PC-3 (cell line): ENCODE data around the gene EPHB2.

Source experiments
- CTCF ChIP-seq: fragments of 300-600 bp; sonication (generic); conservative IDR thresholded peaks from 2 replicates; pipeline ENCODE4 v1.5.1; 2017; ENCODE audit warnings: antibody characterized with exemption, low read depth, mild to moderate bottlenecking, low read length
- EZH2 ChIP-seq: fragments of 300-600 bp; sonication (generic); IDR thresholded peaks from one replicate; pipeline ENCODE4 v1.6.1; 2017; ENCODE audit warnings: antibody characterized with exemption, mild to moderate bottlenecking, low read length; ENCODE audit not compliant: unreplicated experiment
- EZH2phosphoT487 ChIP-seq: fragments of 300-600 bp; sonication (generic); IDR thresholded peaks from 2 replicates; pipeline ENCODE4 v1.6.1; 2018; ENCODE audit warnings: mild to moderate bottlenecking, antibody characterized with exemption, low read length, borderline replicate concordance

DNA sequence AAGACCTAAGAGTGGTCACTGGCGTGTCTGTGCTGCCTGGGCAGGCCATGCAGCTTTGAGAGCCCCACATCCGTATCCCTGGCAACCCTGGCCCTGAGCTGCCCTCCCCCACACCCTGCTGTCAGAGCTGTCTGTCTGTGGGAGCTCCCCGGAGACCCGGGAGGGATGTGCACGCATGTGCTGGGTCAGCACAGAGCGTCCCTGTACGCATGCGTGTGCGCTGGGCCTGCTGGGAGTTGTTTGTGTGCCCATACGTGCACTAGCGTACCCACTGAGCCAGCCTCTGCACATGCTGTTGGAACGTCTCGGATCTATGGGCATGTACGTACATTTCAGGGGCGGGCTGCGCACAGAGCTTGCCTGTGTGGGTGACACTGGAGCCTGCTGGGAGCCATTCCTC, 89.3 kb downstream of the EPHB2 start:
- TF ChIP-seq CTCF (no peak), EZH2 (no peak), EZH2phosphoT487 (no peak)
